SH-SY5Y (cell line): Measurements from ENCODE around the gene SPRR3.

ENCODE experiments used
- GATA2 ChIP-seq: IDR thresholded peaks from 2 replicates; pipeline ENCODE4 v1.6.1; 2011; ENCODE audit warnings: mild to moderate bottlenecking, low read depth, low read length
- GATA3 ChIP-seq: IDR thresholded peaks from 2 replicates; pipeline ENCODE4 v1.6.1; 2011; ENCODE audit warnings: low read depth, mild to moderate bottlenecking, low read length, moderate library complexity

DNA sequence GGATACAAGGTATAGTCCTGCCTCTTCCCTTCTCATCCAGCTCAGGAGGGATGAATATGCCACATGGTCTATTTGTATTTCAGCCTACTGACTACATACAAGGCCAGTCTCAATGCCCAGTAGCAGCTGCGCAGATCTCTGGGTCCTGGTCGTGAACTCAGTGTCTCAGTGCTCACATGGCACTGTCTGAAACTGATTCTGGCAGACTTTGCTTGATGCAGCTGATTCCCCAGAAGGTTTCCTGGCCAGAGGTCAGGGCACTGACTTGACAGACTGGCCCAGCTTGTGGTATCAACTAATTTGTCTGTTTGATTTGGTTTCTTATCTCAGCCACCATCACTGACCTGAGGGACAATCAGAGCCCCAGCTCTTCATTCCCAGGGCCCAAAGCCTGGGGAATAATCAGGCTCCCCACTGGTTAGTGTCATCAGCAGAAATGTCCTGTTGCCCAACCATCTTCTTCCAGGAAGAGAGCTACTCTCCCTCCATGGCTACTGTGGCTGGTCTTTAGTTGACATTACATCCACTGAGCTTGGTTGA is 38.6 kb upstream of the SPRR3 start:
- TF ChIP-seq GATA3 (no peak), GATA2 (no peak)
